Caco-2 (cell line): ENCODE data around the gene AFTPH. TPM values are rescaled to one million over a fixed set of nuclear protein-coding genes. Genes with fewer than 3 reads are reported as not detected.

Experiments
- BruUV-seq: library from RNA; stranded (reverse); fragments of 400-500 nt; replicated peaks from 2 replicates; lab custom pipeline; 2021; lab: Mats Ljungman, UMichigan
- CTCF ChIA-PET: fragments of 300-600 bp; sonication (Branson Sonifier 250); formaldehyde crosslinking; loops from one replicate; lab custom pipeline; 2022; ENCODE audit warnings: antibody characterized with exemption; lab: Charles Lee
- POLR2A ChIA-PET: fragments of 300-600 bp; sonication (Branson Sonifier 250); formaldehyde crosslinking; loops from one replicate; lab custom pipeline; 2022; ENCODE audit warnings: antibody characterized with exemption; lab: Charles Lee
- DNase-seq, 2 experiments: peaks; one replicate each; pipeline versions ENCODE4 v3.0.0 to v3.0.0-alpha.2; 2020 to 2022
- H3K27me3 ChIP-seq: replicated peaks from 2 replicates; pipeline ENCODE4 v1.6.0; 2011; ENCODE audit warnings: low read length; ENCODE audit not compliant: control insufficient read depth, insufficient read depth
- H3K36me3 ChIP-seq: 2 replicates; pipeline ENCODE4 v1.5.1; 2011; ENCODE audit warnings: low read length; ENCODE audit not compliant: control insufficient read depth, insufficient read depth
- H3K4me1 ChIP-seq: fragments of 250-450 bp; sonication (Bioruptor Pico); 2 replicates; pipeline ENCODE4 v1.5.1; 2020; ENCODE audit warnings: mild to moderate bottlenecking
- H3K4me3 ChIP-seq: 2 replicates; pipeline ENCODE4 v1.5.1; 2011; ENCODE audit warnings: low read depth, mild to moderate bottlenecking, control low read depth, low read length
- H3K9me3 ChIP-seq: fragments of 250-450 bp; sonication (Bioruptor Pico); 2 replicates; pipeline ENCODE4 v1.5.1; 2020; ENCODE audit warnings: mild to moderate bottlenecking, moderate library complexity
- H3K27ac Mint-ChIP-seq: one replicate; pipeline ENCODE4 v1.8.0; 2022; ENCODE audit warnings: mixed read lengths; ENCODE audit not compliant: unreplicated experiment
- H3K27me3 Mint-ChIP-seq: one replicate; pipeline ENCODE4 v1.8.0; 2022; ENCODE audit warnings: mixed read lengths; ENCODE audit not compliant: insufficient read depth, unreplicated experiment
- H3K36me3 Mint-ChIP-seq: one replicate; pipeline ENCODE4 v1.8.0; 2022; ENCODE audit warnings: mild to moderate bottlenecking, mixed read lengths; ENCODE audit not compliant: insufficient read depth, unreplicated experiment
- H3K4me1 Mint-ChIP-seq: one replicate; pipeline ENCODE4 v1.8.0; 2022; ENCODE audit warnings: low read depth, mixed read lengths; ENCODE audit not compliant: unreplicated experiment
- H3K4me3 Mint-ChIP-seq: one replicate; pipeline ENCODE4 v1.8.0; 2022; ENCODE audit warnings: mild to moderate bottlenecking, moderate library complexity, mixed read lengths; ENCODE audit not compliant: unreplicated experiment
- H3K9me3 Mint-ChIP-seq: one replicate; pipeline ENCODE4 v1.8.0; 2022; ENCODE audit warnings: mixed read lengths; ENCODE audit not compliant: unreplicated experiment
- CTCF ChIP-seq, 2 experiments: fragments of 200-600 bp in 1 of 2; IDR thresholded peaks; 1 replicate in 1 of 2; 2 replicates in 1 of 2; pipeline versions ENCODE4 v1.5.1 to v1.8.0; 2011 to 2022; ENCODE audit warnings: antibody characterized with exemption in 1 of 2, control low read depth in 1 of 2, inconsistent platforms in 1 of 2, low read depth in 1 of 2, low read length in 1 of 2, mild to moderate bottlenecking in 1 of 2, moderate library complexity in 1 of 2; ENCODE audit not compliant: insufficient read depth in 1 of 2, severe bottlenecking in 1 of 2, unreplicated experiment in 1 of 2
- intact Hi-C: fragments of 100-400 bp; cut with micrococcal nuclease; formaldehyde crosslinking; loops from one replicate; pipeline ENCODE4 v1.10.0; 2022; ENCODE audit not compliant: unreplicated experiment
- total RNA-seq: library from RNA; stranded (reverse); gene quantifications from 2 replicates; pipeline ENCODE4 v1.2.3, GENCODE V29; 2022

The AFTPH gene
- total RNA-seq, 1 experiment from 2014 or later = 30.1 TPM

GRCh38 chr2:64591188-64591587, 67.1 kb downstream of the AFTPH start:
- no peak for DNase-seq
- Mint-ChIP-seq H3K36me3 (peaks cover 48% of the 10 kb centered on the region), H3K27me3 (no peaks in the 10 kb centered on the region), H3K9me3 (no peaks in the 10 kb centered on the region), H3K4me1 (no peaks in the 10 kb centered on the region), H3K27ac (no peak overlapping the region), H3K4me3 (no peak overlapping the region)
- CTCF ChIA-PET = no interaction called here
- no peaks in the 10 kb centered on the region for H3K27me3 ChIP-seq
- no peak overlapping the region for H3K4me3 ChIP-seq
- POLR2A ChIA-PET = no interaction called here
- no peaks in the 10 kb centered on the region for H3K36me3 ChIP-seq
- no peaks in the 10 kb centered on the region for H3K4me1 ChIP-seq
- BruUV-seq = no TSS peak
- H3K9me3 ChIP-seq = no peaks in the 10 kb centered on the region
- no peak for TF ChIP-seq CTCF (IDR thresholded peaks at IDR 0.05; ENCODE audit: insufficient read depth in 1 of 2, low read depth in 1 of 2, low read length in 1 of 2, severe bottlenecking in 1 of 2, unreplicated experiment in 1 of 2)
- intact Hi-C loops = no loop called here

- H3K4me1 ChIP-seq = no peaks in the 10 kb centered on the region
- no peaks in the 10 kb centered on the region for H3K9me3 ChIP-seq
- no peak for DNase-seq
- ChIA-PET CTCF (no interaction called here), POLR2A (no interaction called here)
- TF ChIP-seq CTCF (IDR thresholded peaks at IDR 0.05; ENCODE audit: insufficient read depth in 1 of 2, low read depth in 1 of 2, low read length in 1 of 2, severe bottlenecking in 1 of 2, unreplicated experiment in 1 of 2) = no peak
- no peaks in the 10 kb centered on the region for H3K4me1 Mint-ChIP-seq
- intact Hi-C loops = no loop called here
- H3K27me3 ChIP-seq = no peaks in the 10 kb centered on the region
- H3K36me3 Mint-ChIP-seq = peaks cover 33% of the 10 kb centered on the region
- no TSS peak for BruUV-seq
- no peak overlapping the region for H3K27ac Mint-ChIP-seq
- no peak overlapping the region for H3K4me3 Mint-ChIP-seq
- H3K27me3 Mint-ChIP-seq = no peaks in the 10 kb centered on the region
- H3K4me3 ChIP-seq = no peak overlapping the region
- no peaks in the 10 kb centered on the region for H3K36me3 ChIP-seq
- H3K9me3 Mint-ChIP-seq = no peaks in the 10 kb centered on the region
Measured at GRCh38 chr2:64593035-64593655, 69.0 kb downstream of the AFTPH start.

- intact Hi-C loops = loop anchor here (2.0 kb wide), 2 partner anchors 50 to 270 kb away; no protein-coding TSS in a partner anchor
Measured at GRCh38 chr2:64594226-64594989, 70.3 kb downstream of the AFTPH start.

More at GRCh38 chr2:64594226-64594989, 70.3 kb downstream of the AFTPH start:
- Histone ChIP-seq H3K4me3 (no peak overlapping the region), H3K4me1 (no peaks in the 10 kb centered on the region), H3K27me3 (no peaks in the 10 kb centered on the region), H3K9me3 (no peaks in the 10 kb centered on the region), H3K36me3 (no peaks in the 10 kb centered on the region)
- no peak for TF ChIP-seq CTCF (IDR thresholded peaks at IDR 0.05; ENCODE audit: insufficient read depth in 1 of 2, low read depth in 1 of 2, low read length in 1 of 2, severe bottlenecking in 1 of 2, unreplicated experiment in 1 of 2)
- ChIA-PET POLR2A (no interaction called here), CTCF (interaction anchor here (0.6 to 1.9 kb wide), 10 partner anchors 31 to 699 kb away, joined by 3 to 5 read pairs (median 3); partner anchors contain the start of gene SERTAD2)
- Mint-ChIP-seq H3K9me3 (no peaks in the 10 kb centered on the region), H3K27me3 (no peaks in the 10 kb centered on the region), H3K36me3 (peaks cover 27% of the 10 kb centered on the region), H3K27ac (no peak overlapping the region), H3K4me3 (no peak overlapping the region), H3K4me1 (no peaks in the 10 kb centered on the region)
- BruUV-seq = no TSS peak
- DNase-seq = no peak
